Hepatocyte (in vitro differentiated cells): ENCODE measurements around the gene STPG4.

Experiments used
- EZH2 ChIP-seq: fragments of 200-600 bp; sonication (generic); IDR thresholded peaks from 2 replicates; pipeline ENCODE4 v1.6.1; 2016; ENCODE audit warnings: antibody characterized with exemption, mild to moderate bottlenecking, borderline replicate concordance
- EZH2phosphoT487 ChIP-seq: fragments of 200-600 bp; sonication (generic); IDR thresholded peaks from one replicate; pipeline ENCODE4 v1.6.1; 2018; ENCODE audit warnings: antibody characterized with exemption, mild to moderate bottlenecking, low read depth, moderate library complexity; ENCODE audit not compliant: unreplicated experiment, severe bottlenecking
- TF ChIP-seq, protein P1 (sequence below): fragments of 200-600 bp; sonication (generic); IDR thresholded peaks from 2 replicates; pipeline ENCODE4 v1.5.1; 2016; ENCODE audit warnings: antibody characterized with exemption, mild to moderate bottlenecking; ENCODE audit not compliant: poor library complexity

DNA sequence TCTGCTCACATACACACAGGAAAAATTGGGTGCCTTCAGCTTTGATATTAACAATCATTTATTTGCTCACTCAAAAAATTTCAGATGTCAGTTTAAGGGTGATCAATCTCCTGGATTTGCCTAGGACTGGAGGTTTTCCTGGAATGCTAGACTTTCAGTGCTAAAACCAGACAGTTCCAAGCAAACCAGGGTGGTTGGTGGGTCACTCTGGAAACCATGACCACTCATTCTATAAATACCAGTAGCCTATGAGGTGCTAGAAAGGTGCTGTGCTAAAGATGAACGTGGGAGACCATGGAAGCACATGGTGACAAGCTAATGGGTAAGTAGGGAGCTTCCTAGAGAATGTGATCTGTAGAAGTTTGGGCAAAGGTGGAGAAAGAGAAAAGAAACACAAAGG lies 25.4 kb upstream of the STPG4 start:
- TF ChIP-seq, protein P1, sequence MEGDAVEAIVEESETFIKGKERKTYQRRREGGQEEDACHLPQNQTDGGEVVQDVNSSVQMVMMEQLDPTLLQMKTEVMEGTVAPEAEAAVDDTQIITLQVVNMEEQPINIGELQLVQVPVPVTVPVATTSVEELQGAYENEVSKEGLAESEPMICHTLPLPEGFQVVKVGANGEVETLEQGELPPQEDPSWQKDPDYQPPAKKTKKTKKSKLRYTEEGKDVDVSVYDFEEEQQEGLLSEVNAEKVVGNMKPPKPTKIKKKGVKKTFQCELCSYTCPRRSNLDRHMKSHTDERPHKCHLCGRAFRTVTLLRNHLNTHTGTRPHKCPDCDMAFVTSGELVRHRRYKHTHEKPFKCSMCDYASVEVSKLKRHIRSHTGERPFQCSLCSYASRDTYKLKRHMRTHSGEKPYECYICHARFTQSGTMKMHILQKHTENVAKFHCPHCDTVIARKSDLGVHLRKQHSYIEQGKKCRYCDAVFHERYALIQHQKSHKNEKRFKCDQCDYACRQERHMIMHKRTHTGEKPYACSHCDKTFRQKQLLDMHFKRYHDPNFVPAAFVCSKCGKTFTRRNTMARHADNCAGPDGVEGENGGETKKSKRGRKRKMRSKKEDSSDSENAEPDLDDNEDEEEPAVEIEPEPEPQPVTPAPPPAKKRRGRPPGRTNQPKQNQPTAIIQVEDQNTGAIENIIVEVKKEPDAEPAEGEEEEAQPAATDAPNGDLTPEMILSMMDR = no peak
- no peak for TF ChIP-seq EZH2phosphoT487
- TF ChIP-seq EZH2 = no peak
